GM18505 (cell line): Measurements from ENCODE around the gene MALT1.
A peak's percentile ranks its signal among the peaks of the same experiment; 100 is the strongest.

ENCODE experiments used
- ATAC-seq: cut with Tn5 transposase; IDR thresholded peaks from one replicate; pipeline ENCODE4 v1.9.1; 2021; ENCODE audit not compliant: unreplicated experiment
- POLR2A ChIP-seq: IDR thresholded peaks from 4 replicates; pipeline ENCODE4 v1.6.1; 2011; ENCODE audit warnings: borderline replicate concordance; ENCODE audit not compliant: insufficient read depth, insufficient read length; ENCODE audit errors: extremely low read depth

MALT1 gene

DNA sequence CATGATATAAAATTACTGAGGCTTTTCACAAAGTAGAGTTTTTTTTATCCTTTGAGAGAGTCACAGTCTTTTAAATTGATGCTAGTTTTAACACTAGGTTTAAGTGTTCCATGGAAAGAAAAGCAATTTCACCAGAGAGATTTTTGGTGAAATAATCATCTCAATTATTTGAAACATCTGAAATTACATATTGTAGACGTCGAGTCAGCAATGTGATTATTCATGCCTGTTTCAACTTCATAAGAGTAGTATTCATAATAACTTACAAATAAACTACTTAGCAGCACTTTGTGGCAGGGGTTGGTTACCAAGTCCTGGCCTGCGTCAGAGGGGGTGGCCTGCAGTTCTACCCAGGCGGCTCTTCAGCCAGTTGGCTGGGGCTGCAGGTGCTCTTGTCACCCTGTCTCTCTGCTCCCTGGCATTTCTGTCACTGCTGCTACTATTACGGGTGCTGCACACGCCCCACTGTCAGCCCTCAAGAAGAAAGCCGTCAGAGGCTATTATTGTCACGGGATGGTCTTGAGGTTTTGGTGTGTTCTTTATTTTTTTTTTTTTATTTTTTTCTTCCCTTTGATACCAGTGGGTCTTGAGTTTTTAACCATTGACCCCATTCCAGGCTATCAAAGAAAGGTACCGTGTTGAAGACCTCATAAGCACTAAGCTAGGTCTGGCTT is 50.4 kb downstream of the MALT1 start:
- TF ChIP-seq POLR2A, result no peak
- no peak for ATAC-seq

GRCh38 chr18:58723810-58724602 is 52.7 kb downstream of the MALT1 start:
- ATAC-seq, result no peak
- TF ChIP-seq POLR2A, result no peak

DNA sequence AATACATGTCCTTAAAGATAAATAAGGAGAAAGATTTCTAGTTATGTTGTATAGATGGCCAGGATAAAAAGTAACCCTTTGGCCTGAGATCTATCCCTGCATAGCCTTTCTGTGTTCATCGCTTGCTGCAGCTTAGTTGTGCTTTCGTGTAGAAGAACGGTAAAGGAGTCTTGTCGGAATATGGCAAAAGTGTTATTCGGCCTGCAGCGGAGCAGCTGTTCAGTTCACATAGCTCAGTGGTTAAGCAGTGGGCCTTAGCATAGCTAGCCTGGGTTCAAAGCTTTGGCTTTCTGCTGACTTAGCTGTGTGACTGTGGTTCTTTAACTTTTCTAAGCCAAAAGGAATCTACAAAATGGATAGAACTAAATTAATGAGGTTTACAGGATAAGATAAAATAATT is 55.4 kb downstream of the MALT1 start:
- TF ChIP-seq POLR2A, result no peak
- no peak for ATAC-seq

- no peak for ATAC-seq
- no peak for TF ChIP-seq POLR2A
Measured at GRCh38 chr18:58727776-58728500, 56.7 kb downstream of the MALT1 start.

GRCh38 chr18:58728719-58729118 is 57.5 kb downstream of the MALT1 start:
- ATAC-seq, result no peak
- TF ChIP-seq POLR2A, result no peak

DNA sequence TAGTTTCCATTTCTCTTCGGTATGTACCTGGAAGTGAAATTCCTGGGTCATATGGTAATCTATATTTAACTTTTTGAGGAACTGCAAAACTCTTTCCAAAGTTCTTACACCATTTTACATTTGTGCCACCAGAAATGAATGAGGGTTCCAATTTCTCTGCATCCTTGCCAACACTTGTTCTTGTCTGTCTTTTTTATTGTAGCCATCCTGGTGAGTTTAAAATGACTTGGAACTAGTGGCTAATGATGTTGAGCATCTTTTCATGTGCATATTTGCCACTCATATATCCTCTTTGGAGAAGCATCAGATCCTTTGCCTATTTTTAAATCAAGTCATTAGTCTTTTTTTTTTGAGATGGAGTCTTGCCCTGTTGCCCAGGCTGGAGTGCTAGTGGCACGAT is 59.4 kb downstream of the MALT1 start:
- ATAC-seq, result no peak
- TF ChIP-seq POLR2A, result no peak

DNA sequence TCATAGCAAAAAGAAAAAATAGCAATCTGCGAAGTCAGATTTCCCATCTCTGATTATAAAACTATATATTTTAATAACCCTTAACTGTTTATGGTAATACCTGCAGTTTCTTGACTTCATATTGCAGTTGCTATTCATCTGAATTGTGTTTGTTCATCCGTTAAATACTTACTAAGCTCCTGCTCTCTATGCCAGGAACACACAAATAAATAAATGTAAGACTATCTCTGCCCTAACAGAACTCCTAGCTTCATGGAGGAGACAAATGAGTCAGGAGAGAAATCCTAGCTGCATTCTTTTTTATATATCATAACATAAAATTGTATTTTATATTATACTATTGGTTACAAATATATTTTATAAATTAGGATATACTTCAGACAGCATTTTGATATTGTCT is 61.2 kb downstream of the MALT1 start:
- no peak for ATAC-seq
- no peak for TF ChIP-seq POLR2A

DNA sequence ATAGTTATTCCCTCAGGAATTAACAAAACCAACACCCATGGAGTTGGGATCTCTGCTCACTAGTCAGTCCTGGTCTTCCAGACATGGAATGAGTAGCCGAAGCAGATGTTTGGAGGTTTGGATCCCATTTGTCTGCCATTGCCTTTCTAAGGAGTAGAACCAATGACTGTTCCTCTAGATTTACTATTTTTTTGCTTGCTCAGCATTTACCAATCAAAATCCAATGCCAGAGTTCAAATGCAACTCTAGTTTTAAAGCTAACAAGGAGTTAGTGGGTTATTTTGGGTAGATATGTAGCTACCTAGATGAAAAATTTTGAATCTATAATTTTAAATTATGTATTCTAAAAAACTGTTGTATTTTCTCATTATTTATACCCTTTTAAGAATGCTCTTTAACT is 62.6 kb downstream of the MALT1 start:
- no peak for TF ChIP-seq POLR2A
- ATAC-seq, result no peak

- no peak for ATAC-seq
- no peak for TF ChIP-seq POLR2A
Measured at GRCh38 chr18:58738322-58738721, 67.1 kb downstream of the MALT1 start.

DNA sequence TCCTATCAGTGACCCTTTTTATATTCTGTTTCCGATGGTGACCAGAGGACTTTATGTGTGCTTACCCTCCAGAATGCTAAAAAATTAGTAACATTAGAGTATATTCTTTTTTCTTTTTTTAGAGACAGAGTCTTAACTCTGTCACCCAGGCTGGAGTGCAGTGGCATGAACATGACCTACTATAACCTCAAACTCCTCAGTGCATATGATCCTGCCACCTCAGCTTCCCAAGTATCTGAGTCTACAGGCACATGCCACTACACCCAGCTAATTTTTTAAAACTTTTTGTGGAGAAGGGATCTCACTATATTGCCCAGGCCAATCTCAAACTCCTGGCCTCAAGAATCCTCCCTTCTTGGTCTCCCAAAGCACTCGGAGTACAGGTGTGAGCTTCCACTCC is 74.6 kb downstream of the MALT1 start:
- ATAC-seq, result no peak
- no peak for TF ChIP-seq POLR2A

- no peak for ATAC-seq
Measured at GRCh38 chr18:58748899-58749595, 77.8 kb downstream of the MALT1 start.

GRCh38 chr18:58753976-58754375 is 82.7 kb downstream of the MALT1 start:
- no peak for TF ChIP-seq POLR2A
- ATAC-seq, result no peak

More at GRCh38 chr18:58748899-58749595, 77.8 kb downstream of the MALT1 start:
- TF ChIP-seq POLR2A, result no peak

DNA sequence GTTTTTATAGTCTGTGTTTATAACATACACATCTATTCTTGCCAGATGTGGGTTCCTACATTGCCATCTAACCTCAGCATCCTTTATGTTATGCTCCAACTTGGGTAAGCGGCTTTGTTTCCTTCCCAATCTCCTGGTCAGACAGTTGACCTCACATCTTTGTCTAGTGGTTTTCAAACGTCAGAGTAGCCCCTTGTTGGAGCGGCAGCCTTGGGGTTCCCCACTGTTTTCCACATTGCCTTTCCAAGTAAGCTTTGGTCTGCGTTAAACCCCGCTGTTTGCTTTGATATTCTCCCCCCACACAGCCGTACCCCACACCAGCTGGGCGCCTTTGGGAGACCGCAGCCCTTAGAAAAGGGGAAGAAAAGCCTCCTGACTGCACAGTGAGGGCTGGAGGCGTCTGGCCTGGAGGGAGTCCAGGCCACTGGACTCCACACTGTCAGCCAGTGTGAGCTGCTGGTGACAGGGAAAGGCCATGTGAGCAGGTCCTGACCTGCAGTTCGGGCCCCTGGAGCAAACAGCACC is 83.3 kb downstream of the MALT1 start:
- no peak for ATAC-seq
- TF ChIP-seq POLR2A, result peak; percentile 37
